GM18517 (cell line): Measurements from ENCODE around the gene RASA3.

Experiments
- ATAC-seq: cut with Tn5 transposase; IDR thresholded peaks from one replicate; pipeline ENCODE4 v1.9.1; 2021; ENCODE audit warnings: mild to moderate bottlenecking, moderate library complexity; ENCODE audit not compliant: unreplicated experiment

The RASA3 gene

GRCh38 chr13:114071991-114072390, 60.4 kb downstream of the RASA3 start:
- no peak for ATAC-seq

GRCh38 chr13:114071410-114071809, 61.0 kb downstream of the RASA3 start:
- no peak for ATAC-seq

GRCh38 chr13:114070098-114070799, 62.2 kb downstream of the RASA3 start:
- no peak for ATAC-seq

GRCh38 chr13:114069376-114070097, 62.9 kb downstream of the RASA3 start:
- no peak for ATAC-seq

GRCh38 chr13:114068656-114069318, 63.6 kb downstream of the RASA3 start:
- ATAC-seq, result no peak

- ATAC-seq, result peak; percentile 32
Observed at GRCh38 chr13:114067886-114068651, 64.4 kb downstream of the RASA3 start.

- peak; percentile 62 for ATAC-seq
Observed at GRCh38 chr13:114067381-114067885, 65.0 kb downstream of the RASA3 start.

GRCh38 chr13:114066956-114067355, 65.5 kb downstream of the RASA3 start:
- ATAC-seq, result no peak

- no peak for ATAC-seq
Observed at GRCh38 chr13:114065926-114066774, 66.3 kb downstream of the RASA3 start.

GRCh38 chr13:114065141-114065925, 67.1 kb downstream of the RASA3 start:
- ATAC-seq, result peak; percentile 45

GRCh38 chr13:114064450-114065140, 67.8 kb downstream of the RASA3 start:
- no peak for ATAC-seq

GRCh38 chr13:114063545-114064449, 68.6 kb downstream of the RASA3 start:
- ATAC-seq, result no peak

GRCh38 chr13:114062754-114063153, 69.7 kb downstream of the RASA3 start:
- ATAC-seq, result no peak

- ATAC-seq, result no peak
Observed at GRCh38 chr13:114062341-114062740, 70.1 kb downstream of the RASA3 start.

- no peak for ATAC-seq
Observed at GRCh38 chr13:114061744-114062143, 70.7 kb downstream of the RASA3 start.

GRCh38 chr13:114061047-114061446, 71.4 kb downstream of the RASA3 start:
- no peak for ATAC-seq
